Esophagus squamous epithelium (tissue), 4 donors: Measurements from ENCODE around the gene ASGR2.

ENCODE experiments used
- POLR2A ChIP-seq, 4 donors: fragments of 450-650 bp; IDR thresholded peaks; one replicate each; pipeline ENCODE4 v1.6.1; 2017; ENCODE audit warnings: antibody characterized with exemption in 4 of 4, mild to moderate bottlenecking in 4 of 4, moderate library complexity in 3 of 4
- TF ChIP-seq, protein P1 (sequence below), 6 experiments: fragments of 450-650 bp in 4 of 6; fragments of 200-600 bp in 2 of 6; sonication (generic) in 2 of 6; IDR thresholded peaks; one replicate each; pipeline ENCODE4 v1.5.1; 2016 to 2019; ENCODE audit warnings: antibody characterized with exemption in 6 of 6, mild to moderate bottlenecking in 4 of 6, moderate library complexity in 4 of 6

GRCh38 chr17:7141824-7142223, 27.2 kb upstream of the ASGR2 start:
- no peak for TF ChIP-seq POLR2A (IDR thresholded peaks at IDR 0.05)
- TF ChIP-seq, protein P1, sequence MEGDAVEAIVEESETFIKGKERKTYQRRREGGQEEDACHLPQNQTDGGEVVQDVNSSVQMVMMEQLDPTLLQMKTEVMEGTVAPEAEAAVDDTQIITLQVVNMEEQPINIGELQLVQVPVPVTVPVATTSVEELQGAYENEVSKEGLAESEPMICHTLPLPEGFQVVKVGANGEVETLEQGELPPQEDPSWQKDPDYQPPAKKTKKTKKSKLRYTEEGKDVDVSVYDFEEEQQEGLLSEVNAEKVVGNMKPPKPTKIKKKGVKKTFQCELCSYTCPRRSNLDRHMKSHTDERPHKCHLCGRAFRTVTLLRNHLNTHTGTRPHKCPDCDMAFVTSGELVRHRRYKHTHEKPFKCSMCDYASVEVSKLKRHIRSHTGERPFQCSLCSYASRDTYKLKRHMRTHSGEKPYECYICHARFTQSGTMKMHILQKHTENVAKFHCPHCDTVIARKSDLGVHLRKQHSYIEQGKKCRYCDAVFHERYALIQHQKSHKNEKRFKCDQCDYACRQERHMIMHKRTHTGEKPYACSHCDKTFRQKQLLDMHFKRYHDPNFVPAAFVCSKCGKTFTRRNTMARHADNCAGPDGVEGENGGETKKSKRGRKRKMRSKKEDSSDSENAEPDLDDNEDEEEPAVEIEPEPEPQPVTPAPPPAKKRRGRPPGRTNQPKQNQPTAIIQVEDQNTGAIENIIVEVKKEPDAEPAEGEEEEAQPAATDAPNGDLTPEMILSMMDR (IDR thresholded peaks at IDR 0.05), result no peak
